ENCODE measurements around the gene LAMA1.

LAMA1 gene

DNA sequence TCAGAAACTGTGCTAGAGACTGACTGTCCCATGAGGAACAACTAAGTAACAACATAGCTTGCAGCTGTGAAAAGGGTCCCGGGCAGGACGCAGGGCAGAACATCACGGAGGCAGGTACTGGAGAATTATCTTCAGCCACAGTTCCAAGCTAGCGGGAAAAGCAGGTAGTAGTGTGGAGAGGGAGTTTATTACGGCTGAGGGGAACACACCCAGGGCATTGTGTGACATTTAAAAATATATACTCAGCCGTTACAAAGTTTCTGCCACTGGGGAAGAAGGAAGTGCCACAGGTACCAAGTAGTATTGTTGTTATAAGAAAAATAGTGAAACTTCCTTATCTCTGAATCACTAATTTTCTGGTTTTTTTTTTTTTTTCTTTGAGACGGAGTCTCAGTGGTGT, 179.6 kb downstream of the LAMA1 start:
- Histone ChIP-seq H3K9me2 (replicated peaks; ENCODE audit: control insufficient read depth, low read length) (no peaks in the 10 kb centered on the region), H3K27me3 (ENCODE audit: control insufficient read depth, low read length) (no peaks in the 10 kb centered on the region), H3K9me3 (ENCODE audit: control insufficient read depth, insufficient read depth, low read length) (no peaks in the 10 kb centered on the region), H3K27ac (ENCODE audit: low read depth, low read length) (no peak overlapping the region), H3K79me2 (ENCODE audit: control insufficient read depth, low read length) (no peaks in the 10 kb centered on the region), H3K36me3 (ENCODE audit: control insufficient read depth, low read length) (no peaks in the 10 kb centered on the region), H3K4me1 (ENCODE audit: control insufficient read depth, low read length) (no peaks in the 10 kb centered on the region), H3K4me3 (ENCODE audit: low read length) (no peak overlapping the region), H3K4me2 (ENCODE audit: low read length) (no peak overlapping the region), H4K20me1 (ENCODE audit: control insufficient read depth, insufficient read depth, low read depth, low read length) (no peaks in the 10 kb centered on the region), H3F3A (ENCODE audit: control insufficient read depth, insufficient read depth) (no peaks in the 10 kb centered on the region)
- TF ChIP-seq EZH2phosphoT487 (IDR thresholded peaks at IDR 0.05; ENCODE audit: borderline replicate concordance, low read length), result no peak
- TF ChIP-seq, protein P1, sequence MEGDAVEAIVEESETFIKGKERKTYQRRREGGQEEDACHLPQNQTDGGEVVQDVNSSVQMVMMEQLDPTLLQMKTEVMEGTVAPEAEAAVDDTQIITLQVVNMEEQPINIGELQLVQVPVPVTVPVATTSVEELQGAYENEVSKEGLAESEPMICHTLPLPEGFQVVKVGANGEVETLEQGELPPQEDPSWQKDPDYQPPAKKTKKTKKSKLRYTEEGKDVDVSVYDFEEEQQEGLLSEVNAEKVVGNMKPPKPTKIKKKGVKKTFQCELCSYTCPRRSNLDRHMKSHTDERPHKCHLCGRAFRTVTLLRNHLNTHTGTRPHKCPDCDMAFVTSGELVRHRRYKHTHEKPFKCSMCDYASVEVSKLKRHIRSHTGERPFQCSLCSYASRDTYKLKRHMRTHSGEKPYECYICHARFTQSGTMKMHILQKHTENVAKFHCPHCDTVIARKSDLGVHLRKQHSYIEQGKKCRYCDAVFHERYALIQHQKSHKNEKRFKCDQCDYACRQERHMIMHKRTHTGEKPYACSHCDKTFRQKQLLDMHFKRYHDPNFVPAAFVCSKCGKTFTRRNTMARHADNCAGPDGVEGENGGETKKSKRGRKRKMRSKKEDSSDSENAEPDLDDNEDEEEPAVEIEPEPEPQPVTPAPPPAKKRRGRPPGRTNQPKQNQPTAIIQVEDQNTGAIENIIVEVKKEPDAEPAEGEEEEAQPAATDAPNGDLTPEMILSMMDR (IDR thresholded peaks at IDR 0.05; ENCODE audit: low read depth, low read length, poor library complexity, severe bottlenecking), result no peak

DNA sequence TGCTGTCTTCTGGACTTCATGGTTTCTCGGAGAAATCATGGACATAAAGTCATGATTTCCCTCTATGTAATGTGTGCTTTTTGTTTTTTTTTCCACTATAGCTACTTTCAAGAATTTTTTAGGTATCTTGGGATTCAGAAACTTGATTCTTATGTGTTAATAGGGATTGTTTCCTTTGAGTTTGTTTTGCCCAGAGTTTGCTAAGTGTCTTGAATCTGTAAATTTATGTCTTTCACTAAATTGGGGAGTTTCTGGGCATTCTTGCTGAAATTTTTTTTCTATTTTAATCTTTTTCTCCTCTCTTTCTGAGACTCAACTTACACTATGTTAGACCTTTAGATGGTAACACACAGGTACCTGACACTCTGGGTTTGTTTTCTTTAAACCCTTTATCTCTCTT, 182.7 kb downstream of the LAMA1 start:
- no peaks in the 10 kb centered on the region for H3K79me2 ChIP-seq (ENCODE audit: control insufficient read depth, low read length)
- H3K9me2 ChIP-seq (replicated peaks; ENCODE audit: control insufficient read depth, low read length), result no peaks in the 10 kb centered on the region
- no peak overlapping the region for H3K4me2 ChIP-seq (ENCODE audit: low read length)
- H3K9me3 ChIP-seq (ENCODE audit: control insufficient read depth, insufficient read depth, low read length), result no peaks in the 10 kb centered on the region
- H3K4me3 ChIP-seq (ENCODE audit: low read length), result no peak overlapping the region
- H3K27me3 ChIP-seq (ENCODE audit: control insufficient read depth, low read length), result no peaks in the 10 kb centered on the region
- TF ChIP-seq EZH2phosphoT487 (IDR thresholded peaks at IDR 0.05; ENCODE audit: borderline replicate concordance, low read length), result no peak
- TF ChIP-seq, protein P1 (IDR thresholded peaks at IDR 0.05; ENCODE audit: low read depth, low read length, poor library complexity, severe bottlenecking), result no peak
- H3K36me3 ChIP-seq (ENCODE audit: control insufficient read depth, low read length), result no peaks in the 10 kb centered on the region
- H4K20me1 ChIP-seq (ENCODE audit: control insufficient read depth, insufficient read depth, low read depth, low read length), result no peaks in the 10 kb centered on the region
- H3K27ac ChIP-seq (ENCODE audit: low read depth, low read length), result no peak overlapping the region
- no peaks in the 10 kb centered on the region for H3K4me1 ChIP-seq (ENCODE audit: control insufficient read depth, low read length)
- H3F3A ChIP-seq (ENCODE audit: control insufficient read depth, insufficient read depth), result no peaks in the 10 kb centered on the region

DNA sequence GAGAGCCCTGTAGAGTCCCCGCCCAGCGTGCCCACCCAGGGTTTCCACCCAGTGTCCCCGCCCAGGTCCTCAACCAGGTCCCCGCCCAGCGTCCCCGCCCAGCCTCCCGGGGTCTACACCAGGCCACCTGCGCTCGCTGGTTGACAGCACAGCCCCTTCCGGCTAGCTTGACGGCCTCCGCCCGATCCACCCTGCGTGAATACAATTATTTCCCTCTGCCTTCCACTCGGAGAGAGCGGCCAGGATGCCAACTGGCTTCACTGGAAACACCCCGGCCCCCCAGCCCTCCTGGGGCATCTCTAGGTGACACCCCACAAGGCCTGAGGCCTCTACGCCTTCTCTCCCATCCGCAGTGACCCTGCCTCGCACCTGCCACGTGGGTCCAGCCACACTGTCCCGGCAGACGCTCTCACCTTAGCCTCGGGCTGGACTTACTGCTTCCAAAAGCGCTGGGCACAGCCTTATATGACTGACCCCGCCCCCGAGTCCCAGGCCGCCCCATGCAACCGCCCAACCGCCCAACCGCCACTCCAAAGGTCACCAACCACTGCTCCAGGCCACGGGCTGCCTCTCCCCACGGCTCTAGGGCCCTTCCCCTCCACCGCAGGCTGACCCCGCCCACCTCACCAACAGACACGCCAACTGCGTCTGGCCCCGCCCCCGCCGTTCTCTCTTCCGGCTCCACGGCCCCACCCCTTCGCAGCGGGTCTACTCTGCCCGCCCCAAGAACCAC, 188.1 kb downstream of the LAMA1 start:
- no peak overlapping the region for H3K4me2 ChIP-seq (ENCODE audit: low read length)

More for the DNA sequence above, 188.1 kb downstream of the LAMA1 start:
- Histone ChIP-seq H3K9me3 (ENCODE audit: control insufficient read depth, insufficient read depth, low read length) (no peaks in the 10 kb centered on the region), H3K79me2 (ENCODE audit: control insufficient read depth, low read length) (no peaks in the 10 kb centered on the region), H3F3A (ENCODE audit: control insufficient read depth, insufficient read depth) (no peaks in the 10 kb centered on the region), H3K9me2 (replicated peaks; ENCODE audit: control insufficient read depth, low read length) (no peaks in the 10 kb centered on the region), H3K27ac (ENCODE audit: low read depth, low read length) (no peak overlapping the region), H3K4me1 (ENCODE audit: control insufficient read depth, low read length) (no peaks in the 10 kb centered on the region), H3K36me3 (ENCODE audit: control insufficient read depth, low read length) (no peaks in the 10 kb centered on the region), H3K4me3 (ENCODE audit: low read length) (no peak overlapping the region), H3K27me3 (ENCODE audit: control insufficient read depth, low read length) (no peaks in the 10 kb centered on the region), H4K20me1 (ENCODE audit: control insufficient read depth, insufficient read depth, low read depth, low read length) (no peaks in the 10 kb centered on the region)
- no peak for TF ChIP-seq EZH2phosphoT487 (IDR thresholded peaks at IDR 0.05; ENCODE audit: borderline replicate concordance, low read length)
- TF ChIP-seq, protein P1 (IDR thresholded peaks at IDR 0.05; ENCODE audit: low read depth, low read length, poor library complexity, severe bottlenecking), result no peak
